DND-41 (cell line): Measurements from ENCODE around the gene LAMTOR5.

Experiments
- ATAC-seq: fragments of 200-7000 bp; cut with Tn5 transposase; 3 replicates; pipeline ENCODE4 v1.9.1; 2021; ENCODE audit warnings: low read depth; ENCODE audit not compliant: insufficient read depth
- DNase-seq: peaks from one replicate; pipeline ENCODE4 v3.0.0-alpha.2; 2020
- H2AFZ ChIP-seq: 2 replicates; pipeline ENCODE4 v1.6.0; 2012; ENCODE audit warnings: low read depth, low read length
- H3K27ac ChIP-seq: 2 replicates; pipeline ENCODE4 v1.5.1; 2012; ENCODE audit warnings: low read length, inconsistent platforms
- H3K27me3 ChIP-seq: fragments of 200-600 bp; sonication (generic); 2 replicates; pipeline ENCODE4 v1.6.0; 2012; ENCODE audit warnings: low read length, mild to moderate bottlenecking, inconsistent platforms; ENCODE audit not compliant: insufficient read depth, poor library complexity
- H3K36me3 ChIP-seq: 2 replicates; pipeline ENCODE4 v1.5.1; 2012; ENCODE audit warnings: low read length, inconsistent platforms; ENCODE audit not compliant: insufficient read depth
- H3K4me1 ChIP-seq: 2 replicates; pipeline ENCODE4 v1.5.1; 2012; ENCODE audit warnings: mild to moderate bottlenecking, low read length; ENCODE audit not compliant: insufficient read depth
- H3K4me2 ChIP-seq: 2 replicates; pipeline ENCODE4 v1.6.0; 2012; ENCODE audit warnings: mild to moderate bottlenecking, moderate library complexity, low read length, inconsistent platforms; ENCODE audit not compliant: insufficient read depth
- H3K4me3 ChIP-seq, 2 experiments: fragments of 200-600 bp in 1 of 2; shearing (Covaris generic) in 1 of 2; 2 replicates each; pipeline ENCODE4 v1.5.1; 2012 to 2016; ENCODE audit warnings: inconsistent platforms in 2 of 2, low read length in 2 of 2, mild to moderate bottlenecking in 2 of 2, low read depth in 1 of 2, moderate library complexity in 1 of 2
- H3K79me2 ChIP-seq: 2 replicates; pipeline ENCODE4 v1.6.0; 2012; ENCODE audit warnings: low read length, inconsistent platforms; ENCODE audit not compliant: insufficient read depth
- H3K9ac ChIP-seq: 2 replicates; pipeline ENCODE4 v1.6.0; 2012; ENCODE audit warnings: low read depth, mild to moderate bottlenecking, inconsistent platforms, low read length, moderate library complexity
- H3K9me3 ChIP-seq: 2 replicates; pipeline ENCODE4 v1.5.1; 2012; ENCODE audit warnings: low read length, moderate library complexity, mild to moderate bottlenecking, inconsistent platforms; ENCODE audit not compliant: insufficient read depth, severe bottlenecking
- H4K20me1 ChIP-seq: 2 replicates; pipeline ENCODE4 v1.6.0; 2012; ENCODE audit warnings: low read length; ENCODE audit not compliant: insufficient read depth
- CTCF ChIP-seq: IDR thresholded peaks from 2 replicates; pipeline ENCODE4 v1.5.1; 2012; ENCODE audit warnings: borderline replicate concordance, low read length, moderate library complexity, mild to moderate bottlenecking; ENCODE audit not compliant: poor library complexity, severe bottlenecking; ENCODE audit errors: extremely low read depth
- EZH2 ChIP-seq: IDR thresholded peaks from 3 replicates; pipeline ENCODE4 v1.6.1; 2012; ENCODE audit warnings: borderline replicate concordance, low read depth, mild to moderate bottlenecking, moderate library complexity, low read length, inconsistent platforms; ENCODE audit not compliant: severe bottlenecking

The LAMTOR5 gene

GRCh38 chr1:110430901-110431300 lies 23.4 kb upstream of the LAMTOR5 start:
- Histone ChIP-seq H3K27me3 (peaks cover 34% of the 10 kb centered on the region), H3K79me2 (no peaks in the 10 kb centered on the region), H2AFZ (no peak overlapping the region), H3K36me3 (no peaks in the 10 kb centered on the region), H3K9ac (no peak overlapping the region), H3K4me2 (no peak overlapping the region), H3K4me3 (no peak overlapping the region), H4K20me1 (no peaks in the 10 kb centered on the region), H3K27ac (no peak overlapping the region), H3K4me1 (no peaks in the 10 kb centered on the region), H3K9me3 (no peaks in the 10 kb centered on the region)
- ATAC-seq (no peak), DNase-seq (no peak)
- TF ChIP-seq CTCF = no peak
- no peak for TF ChIP-seq EZH2

- ATAC-seq = no peak
- H3K9ac ChIP-seq = no peak overlapping the region
- no peak overlapping the region for H3K4me3 ChIP-seq
- H3K4me1 ChIP-seq = no peaks in the 10 kb centered on the region
- no peak overlapping the region for H2AFZ ChIP-seq
- H3K27me3 ChIP-seq = peaks cover 37% of the 10 kb centered on the region
- TF ChIP-seq EZH2 = no peak
- TF ChIP-seq CTCF = no peak
- H4K20me1 ChIP-seq = no peaks in the 10 kb centered on the region
- H3K4me2 ChIP-seq = no peak overlapping the region
- H3K79me2 ChIP-seq = no peaks in the 10 kb centered on the region
- DNase-seq = no peak
- no peak overlapping the region for H3K27ac ChIP-seq
- no peaks in the 10 kb centered on the region for H3K36me3 ChIP-seq
- no peaks in the 10 kb centered on the region for H3K9me3 ChIP-seq
Observed at GRCh38 chr1:110430366-110430765, 22.9 kb upstream of the LAMTOR5 start.

GRCh38 chr1:110428946-110429345 lies 21.5 kb upstream of the LAMTOR5 start:
- no peak for DNase-seq
- no peak for TF ChIP-seq CTCF
- TF ChIP-seq EZH2 = no peak
- no peaks in the 10 kb centered on the region for H4K20me1 ChIP-seq

GRCh38 chr1:110426854-110427253 lies 19.4 kb upstream of the LAMTOR5 start:
- Histone ChIP-seq H3K36me3 (no peaks in the 10 kb centered on the region), H3K4me1 (no peaks in the 10 kb centered on the region), H3K27me3 (peaks cover 40% of the 10 kb centered on the region), H3K9me3 (no peaks in the 10 kb centered on the region), H2AFZ (no peak overlapping the region), H3K4me2 (no peak overlapping the region), H3K79me2 (no peaks in the 10 kb centered on the region), H4K20me1 (no peaks in the 10 kb centered on the region), H3K9ac (no peak overlapping the region), H3K4me3 (no peak overlapping the region), H3K27ac (no peak overlapping the region)
- ATAC-seq = no peak
- no peak for DNase-seq
- TF ChIP-seq EZH2 (no peak), CTCF (no peak)

More at GRCh38 chr1:110428946-110429345, 21.5 kb upstream of the LAMTOR5 start:
- Histone ChIP-seq H3K9me3 (no peaks in the 10 kb centered on the region), H3K9ac (no peak overlapping the region), H3K4me3 (no peak overlapping the region), H3K27ac (no peak overlapping the region), H3K27me3 (peaks cover 36% of the 10 kb centered on the region), H2AFZ (no peak overlapping the region), H3K36me3 (no peaks in the 10 kb centered on the region), H3K79me2 (no peaks in the 10 kb centered on the region), H3K4me2 (no peak overlapping the region), H3K4me1 (no peaks in the 10 kb centered on the region)
- no peak for ATAC-seq
